Stimulated activated CD8-positive, alpha-beta memory T cell treated with anti-CD3 and anti-CD28 coated beads, Interleukin-15, amount 100 ng/mL, for 4 hours (primary cell): ENCODE measurements around the gene ACBD4.

ENCODE experiments used
- DNase-seq, 2 donors: peaks; one replicate each; pipeline ENCODE4 v3.0.0-alpha.2; 2020; ENCODE audit warnings: low read depth in 2 of 2

Gene ACBD4

DNA sequence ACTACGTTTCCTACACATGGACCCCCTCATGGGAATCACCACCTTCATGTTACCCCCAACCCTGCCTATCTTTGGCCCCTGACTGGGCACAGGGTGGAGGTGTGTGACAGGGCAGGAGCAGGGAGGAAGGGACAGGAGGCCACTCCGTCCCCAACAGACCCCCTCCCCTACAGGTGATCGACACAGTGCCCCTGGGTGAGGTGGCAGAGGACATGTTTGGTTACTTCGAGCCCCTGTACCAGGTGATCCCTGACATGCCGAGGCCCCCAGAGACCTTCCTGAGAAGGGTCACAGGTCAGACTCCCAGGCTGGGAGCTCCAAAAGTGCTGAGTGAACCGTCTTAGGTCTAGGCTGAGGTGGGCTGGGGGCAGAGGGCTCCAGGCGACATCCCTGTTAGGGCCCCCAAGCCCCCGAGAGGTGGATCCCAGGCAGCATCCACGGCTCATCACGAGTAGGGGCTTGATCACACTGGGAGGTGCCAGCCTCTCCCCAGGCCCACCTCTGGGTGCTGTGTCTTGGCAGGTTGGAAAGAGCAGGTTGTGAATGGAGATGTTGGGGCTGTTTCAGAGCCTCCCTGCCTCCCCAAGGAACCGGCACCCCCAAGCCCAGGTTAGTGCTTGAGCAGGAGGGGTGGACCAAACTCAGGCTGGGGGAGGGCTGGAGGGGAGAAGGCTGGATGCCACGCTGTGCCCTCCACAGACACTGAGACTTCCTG is 1.5 kb downstream of the ACBD4 start:
- DNase-seq, result no peak

DNA sequence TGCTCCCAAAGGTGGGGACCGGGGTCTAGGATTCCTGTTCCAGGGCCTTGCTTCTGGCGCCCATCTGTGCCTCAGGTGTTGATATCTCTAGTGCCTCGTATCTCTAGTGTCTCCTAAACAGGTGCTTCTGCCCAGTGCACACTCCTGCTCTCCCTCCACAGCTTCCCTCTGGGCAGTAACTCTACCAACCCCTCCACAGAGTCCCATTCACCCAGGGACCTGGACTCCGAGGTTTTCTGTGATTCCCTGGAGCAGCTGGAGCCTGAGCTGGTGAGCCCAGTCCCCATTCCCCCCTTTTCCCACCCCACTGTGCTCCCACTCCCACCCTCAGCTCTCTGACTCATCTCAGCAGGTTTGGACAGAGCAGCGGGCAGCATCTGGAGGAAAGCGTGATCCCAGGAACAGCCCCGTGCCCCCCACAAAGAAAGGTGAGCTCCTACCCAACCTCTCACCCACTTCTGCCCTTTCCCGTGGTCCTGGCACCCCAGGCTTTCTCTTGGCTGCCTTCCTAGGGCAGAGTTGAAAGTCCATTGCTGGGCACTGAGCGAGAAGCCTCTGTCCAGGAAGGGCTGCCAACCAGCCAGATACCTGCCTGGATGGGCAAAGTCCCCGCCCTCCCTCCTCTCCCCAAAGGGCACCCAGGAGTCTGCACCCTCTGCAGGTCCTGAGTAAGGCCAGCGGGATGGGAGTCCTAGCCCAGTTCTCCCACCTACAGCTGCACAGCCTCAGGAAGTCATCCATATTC is 2.2 kb downstream of the ACBD4 start:
- DNase-seq, result no peak

DNA sequence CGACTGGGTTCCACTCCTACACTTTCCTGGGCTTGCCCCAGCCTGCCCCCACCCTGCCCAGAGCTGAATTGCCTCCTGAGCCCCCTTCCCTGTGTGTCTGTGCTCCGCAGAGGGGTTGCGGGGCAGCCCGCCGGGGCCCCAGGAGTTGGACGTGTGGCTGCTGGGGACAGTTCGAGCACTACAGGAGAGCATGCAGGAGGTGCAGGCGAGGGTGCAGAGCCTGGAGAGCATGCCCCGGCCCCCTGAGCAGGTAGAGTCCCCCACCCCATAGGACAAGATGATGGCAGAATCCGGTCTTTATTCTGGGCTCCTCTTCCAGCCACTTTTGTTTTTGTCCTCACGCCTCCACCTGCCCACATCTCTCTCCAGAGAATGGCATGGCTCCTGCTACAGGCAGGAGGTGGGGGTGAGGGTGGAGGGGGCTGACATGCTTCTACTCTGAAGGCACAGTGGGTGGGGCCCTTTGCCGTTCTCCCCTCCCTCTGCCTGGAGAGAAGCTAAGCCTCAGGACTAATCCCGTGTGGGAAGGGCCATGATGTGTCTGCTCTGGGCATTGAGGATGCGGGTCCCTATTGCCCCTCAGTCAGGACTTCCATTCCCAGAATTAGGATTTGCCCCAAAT is 3.5 kb downstream of the ACBD4 start:
- DNase-seq, result no peak

DNA sequence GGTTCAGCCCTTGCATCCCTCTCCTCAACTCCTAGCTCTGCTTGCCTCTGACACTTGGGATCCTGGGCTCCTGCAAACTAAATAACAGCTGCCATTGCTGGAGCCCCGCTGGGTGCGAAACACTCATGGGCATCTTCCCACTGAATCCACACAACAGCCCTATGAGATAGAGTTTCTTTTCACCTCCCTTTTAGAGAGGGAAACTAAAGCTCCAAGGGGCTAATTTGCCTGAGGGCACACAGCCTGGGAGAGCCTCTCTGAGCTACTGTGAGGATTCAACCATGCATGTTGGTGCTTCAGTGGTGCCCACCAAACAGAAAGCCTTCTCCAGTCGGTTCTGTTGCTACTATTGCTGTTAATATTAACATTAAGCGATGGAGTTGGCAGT is 4.0 kb downstream of the ACBD4 start:
- DNase-seq, result no peak

DNA sequence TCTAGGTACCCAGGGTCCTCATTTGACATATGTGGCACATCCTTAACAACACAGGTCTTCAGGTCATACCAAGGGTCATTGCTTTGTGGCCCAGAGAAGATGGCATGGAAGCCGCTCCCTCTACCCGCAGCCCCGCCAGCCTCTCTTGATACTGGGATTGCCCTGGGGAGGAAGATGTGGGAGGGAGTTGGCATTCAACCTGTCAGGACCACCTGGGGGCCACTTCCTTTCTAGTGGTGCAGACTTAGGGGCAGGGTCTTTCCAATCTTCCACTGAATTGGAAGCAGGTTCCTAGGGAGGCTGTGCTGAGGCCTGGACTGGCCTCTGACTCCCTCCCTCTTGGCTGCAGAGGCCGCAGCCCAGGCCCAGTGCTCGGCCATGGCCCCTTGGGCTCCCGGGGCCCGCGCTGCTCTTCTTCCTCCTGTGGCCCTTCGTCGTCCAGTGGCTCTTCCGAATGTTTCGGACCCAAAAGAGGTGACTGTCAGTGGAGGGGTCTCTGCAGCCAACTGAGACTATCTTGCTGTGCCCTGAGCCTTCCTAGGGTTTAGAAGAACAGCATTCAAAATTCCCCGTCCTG is 7.7 kb downstream of the ACBD4 start:
- no peak for DNase-seq

DNA sequence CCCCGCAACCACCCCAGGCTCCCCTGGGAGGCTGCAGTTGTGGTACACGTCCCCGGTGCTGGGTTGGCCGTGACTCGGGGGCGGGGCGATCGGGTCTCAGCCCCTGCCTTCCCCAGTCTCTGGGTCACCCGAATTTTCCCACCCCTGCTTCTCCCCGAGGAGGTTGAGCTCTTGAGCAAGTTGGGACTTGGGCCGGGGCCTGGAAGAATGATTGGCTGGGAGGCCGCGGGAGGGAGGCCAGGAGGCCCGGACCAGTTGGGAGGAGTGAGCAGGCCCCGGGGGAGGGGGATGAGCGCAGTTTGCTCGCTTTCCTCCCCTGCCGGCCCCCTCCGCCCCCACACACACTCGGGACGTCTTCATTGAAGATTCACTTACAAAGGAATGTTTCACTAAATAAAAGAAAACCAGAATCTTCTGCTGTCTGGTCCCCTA is 8.3 kb downstream of the ACBD4 start:
- no peak for DNase-seq

DNA sequence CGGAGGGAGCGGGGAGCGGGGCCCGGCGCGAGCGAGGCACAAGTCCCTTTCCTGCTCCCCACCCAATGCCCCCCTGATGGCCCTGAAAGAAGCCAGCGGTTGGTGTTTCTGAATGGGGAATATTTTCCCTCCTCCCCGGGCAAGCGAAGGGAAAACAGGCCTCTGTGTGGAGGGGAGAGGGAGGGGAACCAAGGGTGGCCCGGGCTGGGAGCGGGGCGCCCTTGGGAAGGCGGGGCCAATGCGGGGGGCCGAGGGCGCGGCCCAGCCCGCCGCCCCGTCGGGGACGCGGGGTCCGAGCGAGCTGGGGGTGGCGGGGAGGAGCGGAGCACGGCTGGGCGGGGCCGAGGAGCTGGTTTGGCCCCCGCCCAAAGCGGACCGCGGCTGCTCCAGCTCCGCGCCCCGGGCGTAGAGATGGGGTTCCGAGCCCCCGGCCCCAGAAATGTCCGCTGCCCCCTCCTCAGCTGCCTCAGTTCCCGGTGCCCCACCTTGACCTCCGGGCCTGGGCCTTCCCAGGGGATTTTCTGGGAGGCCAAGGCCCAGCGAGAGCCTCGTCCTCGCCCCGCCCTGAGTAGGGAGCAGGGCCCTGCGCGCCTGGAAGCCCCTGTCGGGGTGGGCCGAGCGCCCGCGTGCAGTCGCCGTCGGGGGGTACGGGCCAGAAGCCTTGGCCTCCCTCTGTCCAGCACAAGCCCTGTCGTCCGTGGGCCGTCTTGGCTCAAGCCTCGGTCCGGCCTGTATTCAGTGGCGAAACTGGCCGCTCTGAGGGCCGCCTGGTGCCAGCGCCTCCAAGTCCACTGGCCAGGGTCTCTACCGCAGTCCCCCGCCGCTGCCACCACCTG is 8.9 kb downstream of the ACBD4 start:
- no peak for DNase-seq

DNA sequence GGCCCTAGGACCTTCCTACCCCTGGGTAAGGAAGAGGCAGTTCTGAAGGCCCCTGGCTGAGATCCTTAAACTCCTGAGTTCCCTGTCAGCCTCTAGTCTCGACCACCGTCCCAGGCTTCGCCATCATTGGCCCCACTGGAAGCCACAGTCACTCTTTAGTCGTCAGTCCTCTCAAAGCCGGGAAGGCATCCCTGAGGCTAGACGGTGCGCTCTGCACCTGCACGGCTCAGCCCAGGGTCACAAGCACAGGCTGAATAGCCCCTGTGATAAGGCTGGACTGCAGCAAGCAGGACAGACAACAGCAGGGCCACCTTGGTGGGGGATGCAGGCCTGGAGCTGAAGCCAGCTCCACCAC is 9.5 kb downstream of the ACBD4 start:
- no peak for DNase-seq

DNA sequence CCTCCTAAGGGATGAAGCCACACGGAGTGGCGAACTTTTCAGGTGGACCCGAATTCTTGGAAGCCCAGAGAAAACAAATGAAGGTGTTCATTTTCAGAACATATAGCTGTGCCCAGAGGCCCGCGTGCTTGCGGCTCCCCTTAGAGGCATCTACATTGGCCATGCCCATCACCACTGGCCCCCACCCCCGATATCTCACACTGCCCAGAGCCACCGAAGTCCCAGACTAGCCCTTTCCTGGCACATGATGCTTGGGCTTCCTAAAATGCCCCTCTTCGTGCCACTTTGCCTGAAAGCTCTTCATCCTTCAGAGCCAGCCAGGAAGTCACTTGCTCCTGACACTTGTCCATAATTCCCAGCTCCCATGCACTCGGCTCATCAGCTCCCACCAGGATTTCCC is 10.7 kb downstream of the ACBD4 start:
- DNase-seq, result no peak

DNA sequence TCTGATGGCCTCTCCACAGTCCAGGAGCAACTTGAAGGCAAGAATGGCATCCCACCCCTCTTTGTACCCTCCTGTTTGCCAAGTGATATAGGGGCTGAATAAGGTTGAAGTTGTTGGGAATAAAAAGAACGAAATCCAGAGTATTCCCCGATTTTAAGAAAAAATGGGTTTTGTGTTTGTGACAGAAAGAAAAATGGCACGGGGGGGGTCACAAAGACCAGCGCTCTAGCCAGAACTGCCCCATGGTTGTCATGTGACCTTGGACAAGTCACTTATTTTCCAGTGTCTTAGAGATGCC is 11.1 kb downstream of the ACBD4 start:
- no peak for DNase-seq

DNA sequence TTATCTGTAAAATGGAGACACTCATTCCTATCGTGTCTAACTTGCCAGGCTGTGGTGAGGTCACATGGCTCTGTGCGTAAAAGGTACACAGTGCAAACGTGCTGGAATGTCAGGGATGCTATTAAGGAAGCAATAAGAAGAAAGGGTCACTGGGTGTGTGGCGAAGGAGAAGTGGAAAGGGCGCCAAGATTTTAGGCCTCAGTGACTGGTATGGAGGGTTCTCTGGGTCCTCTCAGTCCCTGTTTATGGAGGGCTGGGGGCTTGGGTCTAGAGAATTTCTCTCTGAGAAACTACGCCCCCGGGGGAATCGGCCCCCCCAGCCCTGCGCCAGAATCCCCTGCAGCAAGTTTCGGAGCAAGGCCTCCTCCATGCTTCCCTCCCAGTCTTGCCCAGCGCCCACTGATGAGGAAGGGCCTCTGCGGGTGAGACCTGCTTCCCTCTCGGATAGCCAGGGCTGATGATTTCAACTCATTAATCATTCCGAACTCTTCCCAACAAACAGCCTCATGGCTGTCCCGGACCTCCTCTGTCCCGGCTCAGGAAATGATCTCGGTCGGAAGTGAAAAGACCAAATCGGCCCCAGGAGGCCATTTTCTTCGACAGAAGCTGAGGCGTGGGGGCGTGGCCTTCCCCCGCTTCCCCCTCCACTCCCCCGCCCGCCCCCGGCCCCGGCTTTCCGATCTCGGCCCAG is 11.5 kb downstream of the ACBD4 start:
- no peak for DNase-seq

DNA sequence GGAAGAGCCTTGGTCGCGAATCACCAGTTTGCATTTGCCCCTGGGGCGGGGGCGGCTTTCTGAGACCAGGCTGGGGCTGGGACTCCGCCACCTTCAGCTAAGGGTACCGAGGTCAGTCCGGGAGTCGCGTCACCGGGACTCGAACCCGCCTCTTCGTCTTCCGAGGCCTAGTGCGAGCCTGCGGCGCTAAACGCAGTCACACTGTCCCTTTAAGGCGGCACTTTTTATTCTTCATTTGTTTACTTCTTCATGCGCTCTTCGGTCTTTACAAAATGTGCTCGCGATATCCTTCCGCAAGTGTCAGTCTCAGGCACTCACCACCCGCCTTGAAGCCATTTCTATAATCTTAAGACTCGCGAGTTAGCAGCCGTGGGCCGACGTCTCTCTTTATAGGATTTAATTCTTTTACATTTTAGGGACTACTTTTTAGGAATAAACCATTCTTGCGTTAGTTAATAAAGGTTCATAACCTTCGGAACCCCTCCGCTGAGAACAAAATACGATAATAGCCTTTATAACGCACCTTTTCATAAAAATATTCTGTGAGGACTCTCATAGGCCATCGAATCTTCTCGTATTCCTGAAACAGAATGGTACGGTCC is 12.2 kb downstream of the ACBD4 start:
- peak; percentile 51 to 53 for DNase-seq

DNA sequence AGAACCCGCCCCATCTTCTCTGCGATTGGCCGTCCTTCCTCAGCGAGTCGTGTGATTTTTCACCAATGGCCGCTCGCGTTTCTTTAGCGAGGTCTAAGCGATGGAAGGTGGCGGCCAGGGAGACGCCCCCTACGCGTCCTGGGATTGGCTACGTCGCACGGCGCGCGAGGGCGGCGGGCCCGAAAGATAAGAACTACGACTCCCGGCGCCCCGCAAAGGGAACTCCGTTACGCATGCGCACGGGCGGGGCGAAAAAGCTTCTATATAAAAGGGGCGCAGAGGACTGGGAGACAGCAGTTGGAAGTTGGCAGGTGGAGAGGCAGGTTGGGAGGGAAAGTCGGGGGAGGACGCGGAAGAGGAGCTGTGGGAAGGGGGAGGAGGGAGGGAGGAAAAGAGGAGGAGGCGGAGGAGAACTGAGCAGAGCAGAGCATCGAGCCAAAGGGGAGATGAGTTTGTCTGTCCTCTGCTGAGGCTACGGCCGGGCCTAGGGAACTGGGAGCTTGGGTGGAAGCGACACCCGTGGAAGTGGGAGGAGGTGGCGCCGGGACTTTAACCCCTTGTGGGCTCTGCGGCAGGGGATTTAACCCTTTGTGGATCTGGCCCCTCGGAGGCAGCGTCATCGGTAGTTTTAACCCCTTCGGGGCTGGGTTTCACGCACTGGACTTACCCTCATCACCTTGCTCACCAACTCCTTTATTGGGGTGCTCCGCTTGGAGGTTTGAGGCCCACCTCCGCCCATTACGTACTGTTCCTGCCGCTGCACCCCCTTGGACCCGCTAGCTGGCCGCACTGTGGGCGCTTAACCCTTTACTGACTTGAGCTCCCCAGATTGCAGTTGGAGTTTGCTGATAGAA is 12.9 kb downstream of the ACBD4 start, which contains the start of gene HEXIM1:
HEXIM1 (plus strand) TSS at position 293 of the 854 bp plus-strand sequence. CDS start 716 bp downstream, outside the sequence.
- peak; percentile 98 for DNase-seq

DNA sequence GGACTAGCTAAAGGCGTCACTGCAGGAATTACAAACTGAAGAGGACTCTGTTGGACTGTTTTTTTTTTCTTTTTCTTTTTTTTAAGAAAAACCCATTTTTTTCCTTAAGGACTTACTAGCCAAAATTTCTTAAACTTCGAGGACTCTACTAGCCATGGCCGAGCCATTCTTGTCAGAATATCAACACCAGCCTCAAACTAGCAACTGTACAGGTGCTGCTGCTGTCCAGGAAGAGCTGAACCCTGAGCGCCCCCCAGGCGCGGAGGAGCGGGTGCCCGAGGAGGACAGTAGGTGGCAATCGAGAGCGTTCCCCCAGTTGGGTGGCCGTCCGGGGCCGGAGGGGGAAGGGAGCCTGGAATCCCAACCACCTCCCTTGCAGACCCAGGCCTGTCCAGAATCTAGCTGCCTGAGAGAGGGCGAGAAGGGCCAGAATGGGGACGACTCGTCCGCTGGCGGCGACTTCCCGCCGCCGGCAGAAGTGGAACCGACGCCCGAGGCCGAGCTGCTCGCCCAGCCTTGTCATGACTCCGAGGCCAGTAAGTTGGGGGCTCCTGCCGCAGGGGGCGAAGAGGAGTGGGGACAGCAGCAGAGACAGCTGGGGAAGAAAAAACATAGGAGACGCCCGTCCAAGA is 13.7 kb downstream of the ACBD4 start:
- peak in 1 of 2 donors; percentile 48 for DNase-seq

DNA sequence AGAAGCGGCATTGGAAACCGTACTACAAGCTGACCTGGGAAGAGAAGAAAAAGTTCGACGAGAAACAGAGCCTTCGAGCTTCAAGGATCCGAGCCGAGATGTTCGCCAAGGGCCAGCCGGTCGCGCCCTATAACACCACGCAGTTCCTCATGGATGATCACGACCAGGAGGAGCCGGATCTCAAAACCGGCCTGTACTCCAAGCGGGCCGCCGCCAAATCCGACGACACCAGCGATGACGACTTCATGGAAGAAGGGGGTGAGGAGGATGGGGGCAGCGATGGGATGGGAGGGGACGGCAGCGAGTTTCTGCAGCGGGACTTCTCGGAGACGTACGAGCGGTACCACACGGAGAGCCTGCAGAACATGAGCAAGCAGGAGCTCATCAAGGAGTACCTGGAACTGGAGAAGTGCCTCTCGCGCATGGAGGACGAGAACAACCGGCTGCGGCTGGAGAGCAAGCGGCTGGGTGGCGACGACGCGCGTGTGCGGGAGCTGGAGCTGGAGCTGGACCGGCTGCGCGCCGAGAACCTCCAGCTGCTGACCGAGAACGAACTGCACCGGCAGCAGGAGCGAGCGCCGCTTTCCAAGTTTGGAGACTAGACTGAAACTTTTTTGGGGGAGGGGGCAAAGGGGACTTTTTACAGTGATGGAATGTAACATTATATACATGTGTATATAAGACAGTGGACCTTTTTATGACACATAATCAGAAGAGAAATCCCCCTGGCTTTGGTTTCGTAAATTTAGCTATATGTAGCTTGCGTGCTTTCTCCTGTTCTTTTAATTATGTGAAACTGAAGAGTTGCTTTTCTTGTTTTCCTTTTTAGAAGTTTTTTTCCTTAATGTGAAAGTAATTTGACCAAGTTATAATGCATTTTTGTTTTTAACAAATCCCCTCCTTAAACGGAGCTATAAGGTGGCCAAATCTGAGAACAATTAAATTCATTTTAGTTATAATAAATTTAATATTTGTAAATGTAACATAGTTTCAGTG is 14.5 kb downstream of the ACBD4 start:
- no peak for DNase-seq

DNA sequence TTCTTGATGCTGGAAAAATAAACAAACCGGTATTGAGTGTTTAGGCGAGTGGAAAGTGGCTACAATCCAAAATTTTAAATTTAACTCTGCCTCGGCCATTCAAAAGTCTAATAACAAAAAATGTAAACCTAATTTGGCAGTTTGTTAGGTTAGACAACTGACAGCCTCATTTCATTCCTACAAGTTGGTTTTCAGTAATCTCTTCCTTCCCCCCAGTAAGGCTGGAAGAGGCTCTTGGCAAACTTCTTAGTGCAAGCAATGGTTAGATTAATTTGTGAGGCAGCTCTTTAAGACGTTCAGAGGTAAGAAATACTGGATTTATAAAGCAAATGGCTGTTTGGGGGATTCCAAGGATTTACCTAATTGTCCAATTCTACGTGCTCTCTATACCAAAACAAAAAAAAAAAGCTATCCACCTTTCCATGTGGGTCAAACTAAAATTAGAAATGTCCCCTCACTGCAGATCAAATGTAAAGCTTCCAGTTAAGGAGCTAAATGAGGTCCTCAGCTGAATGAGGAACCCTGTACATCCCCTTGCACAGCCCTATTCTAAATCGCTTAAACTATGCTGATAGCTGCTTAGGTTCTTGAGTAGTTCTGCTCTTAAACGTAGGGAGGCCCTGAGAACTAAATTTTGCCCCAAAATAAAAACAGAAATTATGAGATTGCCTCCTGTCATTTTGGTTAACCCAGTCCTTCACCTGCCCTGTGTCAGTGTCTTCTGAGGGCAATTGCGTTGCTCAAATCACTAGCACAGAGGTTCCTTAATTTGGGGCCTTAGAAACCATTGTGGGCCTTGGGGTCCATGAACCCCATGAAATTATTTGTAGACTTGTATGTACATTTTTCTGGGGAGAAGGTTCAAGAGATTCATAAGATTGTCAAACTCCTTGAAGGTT is 15.7 kb downstream of the ACBD4 start:
- DNase-seq, result no peak

DNA sequence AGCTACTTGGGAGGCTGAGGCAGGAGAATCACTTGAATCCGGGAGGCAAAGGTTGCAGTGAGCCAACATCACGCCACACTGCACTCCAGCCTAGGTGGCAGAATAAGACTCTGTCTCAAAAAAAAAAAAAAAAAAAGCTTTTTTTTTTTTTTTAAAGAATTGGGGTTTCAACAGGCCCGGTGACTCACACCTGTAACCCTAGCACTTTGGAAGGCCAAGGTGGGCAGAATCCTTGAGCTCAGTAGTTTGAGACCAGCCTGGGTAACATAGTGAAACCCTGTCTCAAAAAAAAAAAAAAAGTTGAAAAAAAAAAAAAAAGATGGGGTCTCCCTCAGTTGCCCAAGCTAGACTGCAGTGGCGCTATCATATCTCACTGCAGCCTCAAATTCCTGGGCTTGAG is 19.5 kb downstream of the ACBD4 start:
- no peak for DNase-seq
